ENCODE data around the gene ZNF318.
A peak's percentile ranks its signal among the peaks of the same experiment; 100 is the strongest.
"Not testable (repeated sequence)": the region's sequence is repeated elsewhere in the genome, so short reads cannot be mapped to it uniquely, and the experiment has no call there.

ZNF318 gene

GRCh38 chr6:43339168-43339567, 30.3 kb downstream of the ZNF318 start:
- DNase-seq (ENCODE audit: low read depth, low spot score) = no peak

DNA sequence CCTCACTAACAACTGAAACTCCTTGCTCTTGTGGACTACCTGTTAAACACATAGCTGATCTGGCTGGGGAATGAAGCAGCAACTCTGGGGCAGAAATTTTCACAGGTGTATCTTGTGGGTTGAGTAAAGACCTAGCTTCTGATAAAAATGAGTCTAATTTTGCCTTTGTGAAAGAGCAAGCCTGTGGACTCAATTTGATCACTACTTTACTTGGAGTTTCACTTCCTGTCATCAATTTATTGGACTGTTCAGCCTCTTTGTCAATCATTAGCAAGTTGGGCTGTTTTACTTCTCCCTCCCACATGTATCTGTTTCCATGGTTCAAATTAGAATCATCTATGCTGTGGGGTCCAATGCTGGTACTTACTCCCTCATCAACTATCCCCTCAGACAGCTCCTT, 31.2 kb downstream of the ZNF318 start:
- DNase-seq (ENCODE audit: low read depth, low spot score) = no peak

DNA sequence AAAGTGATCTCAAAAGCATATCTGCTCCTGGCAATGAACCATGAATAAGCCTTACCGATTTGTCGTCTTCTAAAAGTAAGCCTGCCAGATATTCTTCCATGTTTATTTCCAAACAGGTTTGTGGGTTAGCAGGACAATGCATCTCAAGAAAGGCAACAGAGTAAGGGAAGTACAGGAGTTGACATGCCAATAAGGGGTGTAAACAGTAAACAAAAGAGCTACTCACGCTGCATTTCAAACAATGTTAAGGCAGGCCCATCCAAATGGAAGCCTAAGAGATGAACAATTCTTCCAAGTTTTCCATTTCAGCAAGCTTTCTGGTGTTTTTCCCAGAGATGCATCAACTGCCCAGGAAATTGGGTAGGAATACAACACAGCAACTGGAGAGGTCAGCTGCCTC, 33.1 kb downstream of the ZNF318 start:
- DNase-seq (ENCODE audit: low read depth, low spot score) = no peak

- DNase-seq (ENCODE audit: low read depth, low spot score) = no peak
Measured at GRCh38 chr6:43335469-43335868, 34.0 kb downstream of the ZNF318 start.

DNA sequence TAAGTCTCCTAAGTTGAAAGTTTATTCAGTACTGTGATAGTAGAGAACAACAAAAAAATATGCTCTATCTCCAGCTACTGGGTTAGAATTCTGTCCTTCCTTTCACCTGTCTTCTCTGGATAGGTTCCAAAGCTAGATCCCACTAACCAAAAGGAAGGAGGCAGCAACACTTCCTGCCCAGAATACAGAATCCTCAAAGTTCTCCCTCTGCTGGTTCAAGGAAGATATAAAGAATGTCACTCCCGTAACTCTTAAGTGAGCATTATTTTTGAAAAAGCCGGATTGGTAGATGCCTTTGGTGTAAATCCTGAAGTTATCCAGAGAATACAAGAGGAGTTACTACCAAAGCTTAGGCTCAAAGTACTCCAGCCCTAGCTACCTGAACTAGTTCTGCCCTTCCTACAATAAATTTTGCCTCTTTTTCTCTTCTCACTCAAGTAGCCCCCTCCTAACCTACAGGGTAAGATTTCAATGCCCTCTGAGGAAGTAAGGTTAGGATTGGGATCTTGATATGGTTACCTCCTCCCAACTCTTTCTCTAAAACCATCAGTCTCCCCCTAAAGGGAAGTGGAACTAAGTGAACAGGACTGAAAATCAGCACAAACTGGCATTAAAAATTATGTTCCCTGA, 34.9 kb downstream of the ZNF318 start:
- DNase-seq (ENCODE audit: low read depth, low spot score) = peak; percentile 48

DNA sequence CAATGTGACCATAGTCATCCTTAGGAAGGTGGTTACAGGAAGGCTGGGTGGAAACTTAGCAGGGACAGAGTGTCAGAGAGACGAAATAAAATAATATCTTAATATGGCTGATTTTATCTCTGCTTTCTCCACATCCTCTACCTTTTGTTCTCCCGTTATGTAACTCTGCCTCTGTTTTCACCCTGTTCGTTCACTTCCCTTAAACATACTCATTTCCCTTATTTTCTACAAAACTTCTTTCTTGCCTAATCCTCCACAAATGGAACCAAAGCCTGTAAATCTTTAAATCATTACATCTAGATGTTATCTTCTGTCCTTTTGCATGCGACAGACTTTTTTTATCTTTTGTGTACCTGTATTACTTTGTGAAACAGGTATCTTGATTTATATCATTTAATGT, 37.6 kb downstream of the ZNF318 start:
- DNase-seq (ENCODE audit: low read depth, low spot score) = no peak

GRCh38 chr6:43331470-43331869, 38.0 kb downstream of the ZNF318 start:
- no peak for DNase-seq (ENCODE audit: low read depth, low spot score)

GRCh38 chr6:43328528-43328927, 40.9 kb downstream of the ZNF318 start:
- peak; percentile 56 for DNase-seq (ENCODE audit: low read depth, low spot score)

DNA sequence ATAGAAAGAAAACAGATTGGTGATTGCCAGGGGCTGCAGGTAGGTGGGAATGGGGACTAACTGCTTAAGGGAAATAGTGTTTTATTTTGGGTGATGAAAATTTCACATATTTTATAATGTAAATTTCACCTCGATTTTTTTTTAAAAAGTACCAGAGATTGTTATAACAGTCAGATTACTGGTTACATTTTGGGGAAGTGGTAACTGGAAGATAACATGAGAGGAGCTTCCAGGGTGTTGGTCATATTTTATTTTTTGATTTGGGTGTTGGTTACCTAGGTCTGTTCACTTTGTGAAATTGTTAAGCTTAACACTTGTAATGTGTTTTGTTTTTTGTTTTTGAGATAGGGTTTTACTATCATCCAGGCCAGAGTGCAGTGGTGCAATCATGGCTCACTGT, 43.6 kb downstream of the ZNF318 start:
- DNase-seq (ENCODE audit: low read depth, low spot score) = no peak

DNA sequence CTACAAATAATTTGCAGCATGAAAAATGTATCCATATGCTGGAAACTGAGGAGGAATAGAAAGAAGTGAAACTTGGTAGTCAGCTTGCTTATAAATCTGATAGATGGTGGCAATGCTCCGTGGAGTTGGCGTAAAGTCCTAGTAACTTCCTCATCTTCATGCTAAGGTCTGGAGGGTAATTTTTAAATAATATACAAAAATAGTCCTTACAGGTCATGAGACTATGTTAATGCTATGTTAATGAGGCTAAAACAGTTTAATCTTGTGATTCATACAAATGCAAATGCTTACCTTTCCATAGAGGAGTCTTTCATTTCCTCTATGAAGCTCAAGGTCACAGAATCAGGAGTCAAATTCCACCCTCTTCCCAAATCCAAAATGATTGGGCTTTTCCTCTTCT, 51.4 kb downstream of the ZNF318 start:
- DNase-seq (ENCODE audit: low read depth, low spot score) = no peak

DNA sequence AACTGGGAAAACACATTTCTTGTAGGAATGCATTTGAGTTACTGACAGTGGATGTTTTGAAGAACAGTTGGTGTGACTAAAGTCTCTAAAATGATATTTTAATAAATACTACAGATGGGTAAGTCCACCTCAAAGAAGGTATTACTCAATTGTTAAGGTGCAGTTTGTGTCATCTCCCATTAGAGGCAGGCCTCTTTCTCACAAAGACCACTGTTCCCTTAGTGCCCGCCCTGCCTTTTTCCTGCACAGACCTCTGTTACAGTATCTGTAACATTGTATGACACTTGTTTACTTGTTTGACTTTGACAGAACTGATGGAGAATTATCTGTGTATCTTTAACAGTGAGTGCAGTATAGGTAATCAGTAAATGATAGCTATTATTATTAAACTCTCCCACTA, 55.6 kb downstream of the ZNF318 start:
- no peak for DNase-seq (ENCODE audit: low read depth, low spot score)

DNA sequence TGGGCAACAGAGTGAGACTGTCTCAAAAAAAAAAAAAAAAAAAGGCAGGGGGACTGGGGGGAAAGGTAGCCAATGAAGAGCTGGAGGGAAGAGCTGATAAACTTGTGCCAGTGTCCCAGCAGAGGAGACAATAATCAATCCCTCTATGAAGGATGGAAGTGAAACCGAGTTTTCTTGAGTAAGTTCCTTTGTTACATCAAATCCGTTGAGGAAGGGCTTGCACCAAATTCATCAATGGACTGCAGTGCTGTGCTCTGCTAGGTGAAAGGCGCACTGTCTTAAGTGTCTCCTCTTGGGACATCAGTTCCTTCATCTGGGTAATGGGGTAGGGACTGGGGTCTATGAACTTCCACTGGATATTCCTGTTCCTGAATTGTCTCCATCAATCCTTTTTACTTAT, 57.8 kb downstream of the ZNF318 start:
- DNase-seq (ENCODE audit: low read depth, low spot score) = no peak

- DNase-seq (ENCODE audit: low read depth, low spot score) = no peak
Measured at GRCh38 chr6:43310624-43311023, 58.8 kb downstream of the ZNF318 start.

GRCh38 chr6:43310134-43310533, 59.3 kb downstream of the ZNF318 start:
- DNase-seq (ENCODE audit: low read depth, low spot score) = no peak

DNA sequence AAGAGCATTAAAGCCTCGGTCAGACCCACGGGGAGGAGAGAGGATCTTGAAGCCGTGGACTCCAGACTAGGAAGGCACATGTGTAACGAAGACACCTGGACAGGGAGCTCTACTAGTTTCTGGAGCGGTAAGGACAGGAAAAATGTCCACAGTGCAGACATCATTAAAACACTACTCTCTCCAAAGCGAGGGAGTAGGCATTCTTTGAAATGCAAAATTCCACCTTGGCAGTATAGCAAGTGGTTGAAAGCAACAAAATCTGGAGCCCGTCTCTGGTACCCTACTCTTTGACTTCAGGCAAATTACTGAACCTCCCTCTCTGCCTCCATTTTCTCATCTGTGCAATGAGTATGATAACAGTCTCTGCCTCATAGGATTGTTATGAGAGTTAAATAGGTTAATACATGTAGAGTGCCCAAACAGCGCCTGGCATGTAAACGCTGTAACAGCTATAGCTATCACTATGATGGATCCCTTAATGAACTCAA, 60.4 kb downstream of the ZNF318 start:
- DNase-seq (ENCODE audit: low read depth, low spot score) = no peak

- peak; percentile 89 for DNase-seq (ENCODE audit: low read depth, low spot score)
Measured at GRCh38 chr6:43308101-43308989, 61.1 kb downstream of the ZNF318 start, which contains the start of gene CRIP3. CRIP3 (minus strand) TSS chr6:43308826; CDS start chr6:43308792, 34 bp downstream.

GRCh38 chr6:43307451-43308100, 61.9 kb downstream of the ZNF318 start:
- peak; percentile 28 for DNase-seq (ENCODE audit: low read depth, low spot score)

DNA sequence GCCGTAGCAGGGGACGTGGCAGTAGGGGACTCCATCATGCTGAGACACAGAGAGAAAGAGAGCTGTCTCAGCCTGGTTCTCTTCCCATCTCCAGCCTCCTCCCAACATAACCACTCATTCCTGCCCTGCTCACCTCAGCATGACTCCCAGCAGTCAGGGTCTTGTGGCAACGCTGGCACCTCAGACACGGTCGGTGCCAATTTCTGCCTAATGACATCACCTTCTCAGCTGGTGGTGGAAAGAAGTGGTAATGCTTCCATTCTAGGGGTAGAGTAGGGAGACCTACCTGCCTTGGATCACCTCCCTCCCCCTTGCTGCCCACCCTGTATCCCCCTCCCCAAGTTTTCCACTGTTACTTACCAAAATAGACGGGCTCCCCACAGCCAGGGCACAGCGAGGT, 63.4 kb downstream of the ZNF318 start:
- no peak for DNase-seq (ENCODE audit: low read depth, low spot score)

GRCh38 chr6:43304882-43305281, 64.6 kb downstream of the ZNF318 start:
- no peak for DNase-seq (ENCODE audit: low read depth, low spot score)

DNA sequence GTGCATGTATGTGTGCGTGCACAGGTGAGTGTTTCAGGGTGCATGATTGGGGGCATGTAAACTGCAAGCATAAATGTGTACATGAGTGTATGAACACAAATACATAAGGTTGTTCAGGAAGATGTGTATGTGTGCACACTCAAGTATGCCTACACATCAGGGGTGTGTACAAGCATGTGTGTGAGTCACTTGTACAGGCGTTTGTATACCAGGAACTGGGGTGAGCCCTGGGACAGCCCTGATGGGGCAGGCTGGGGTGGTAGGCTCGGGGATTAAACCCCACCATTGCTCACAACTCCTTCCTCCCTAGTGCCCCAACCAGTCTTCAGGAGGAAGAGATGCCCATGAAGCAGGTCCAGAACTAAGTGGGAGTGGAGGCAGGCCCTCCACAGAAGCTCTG, 65.1 kb downstream of the ZNF318 start:
- DNase-seq (ENCODE audit: low read depth, low spot score) = no peak

DNA sequence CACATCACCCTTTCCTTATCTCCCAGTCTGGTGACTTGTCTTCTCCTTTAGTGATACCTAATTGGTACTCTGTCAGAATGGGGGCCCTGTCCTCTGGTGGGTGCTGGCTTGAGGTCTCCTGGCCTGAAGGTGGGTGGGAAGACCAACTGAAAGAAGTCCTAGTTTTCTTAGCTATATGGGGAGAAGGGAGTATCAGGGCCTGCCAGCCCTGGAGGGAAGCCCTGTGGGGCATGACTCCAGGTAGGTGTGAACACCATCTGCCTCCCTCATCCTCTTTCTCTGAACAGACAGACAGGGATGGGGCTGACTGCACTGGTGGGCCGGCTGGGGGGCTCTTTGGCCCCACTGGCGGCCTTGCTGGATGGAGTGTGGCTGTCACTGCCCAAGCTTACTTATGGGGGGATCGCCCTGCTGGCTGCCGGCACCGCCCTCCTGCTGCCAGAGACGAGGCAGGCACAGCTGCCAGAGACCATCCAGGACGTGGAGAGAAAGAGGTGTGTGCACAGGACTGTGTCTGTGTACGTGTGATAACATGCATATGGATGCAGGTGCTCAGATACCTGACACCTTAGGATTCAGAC, 65.6 kb downstream of the ZNF318 start:
- no peak for DNase-seq (ENCODE audit: low read depth, low spot score)

DNA sequence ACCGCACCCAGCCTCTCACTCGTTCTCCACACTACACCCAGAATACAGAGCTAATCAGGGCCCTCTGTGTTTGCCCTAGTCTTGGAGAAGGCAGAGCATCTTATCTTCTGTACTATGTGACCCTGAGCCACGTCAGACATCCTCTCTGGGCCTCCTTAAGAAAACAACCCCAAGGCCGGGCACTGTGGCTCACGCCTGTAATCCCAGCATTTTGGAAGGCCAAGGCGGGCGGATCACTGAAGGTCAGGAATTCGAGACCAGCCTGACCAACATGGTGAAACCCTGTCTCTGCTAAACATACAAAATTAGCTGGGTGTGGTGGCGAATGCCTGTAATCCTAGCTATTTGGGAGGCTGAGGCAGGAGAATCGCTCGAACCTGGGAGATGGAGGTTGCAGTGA, 66.4 kb downstream of the ZNF318 start:
- not testable (repeated sequence) for DNase-seq (ENCODE audit: low read depth, low spot score)
